ENCODE results near the gene ABI1.

GRCh38 chr10:26735435-26735834, 125.3 kb downstream of the ABI1 start:
- TF ChIP-seq MTA3 (IDR thresholded peaks at IDR 0.05; ENCODE audit: borderline replicate concordance) (no peak), TSC22D4 (tag; IDR thresholded peaks at IDR 0.05) (no peak)
